NCI-H2227 treated with DMSO at 0.1 percent for 48 hours (cell line): ENCODE results near the gene WDR27.
"Not testable (repeated sequence)": the region's sequence is repeated elsewhere in the genome, so short reads cannot be mapped to it uniquely, and the experiment has no call there.

Experiments used
- DNase-seq: peaks from one replicate; lab custom pipeline; 2025; lab: John Stamatoyannopoulos, UW

The WDR27 gene

GRCh38 chr6:169639653-169640278 lies 62.1 kb downstream of the WDR27 start:
- DNase-seq: no peak

- no peak for DNase-seq
Measured at GRCh38 chr6:169638915-169639314, 62.9 kb downstream of the WDR27 start.

GRCh38 chr6:169638388-169638787 lies 63.4 kb downstream of the WDR27 start:
- DNase-seq: no peak

GRCh38 chr6:169635345-169635744 lies 66.5 kb downstream of the WDR27 start:
- DNase-seq: no peak

GRCh38 chr6:169632841-169633240 lies 69.0 kb downstream of the WDR27 start:
- DNase-seq: no peak

- DNase-seq: no peak
Measured at GRCh38 chr6:169629256-169629655, 72.6 kb downstream of the WDR27 start.

GRCh38 chr6:169627736-169628607 lies 73.9 kb downstream of the WDR27 start:
- DNase-seq: no peak

- no peak for DNase-seq
Measured at GRCh38 chr6:169626649-169627048, 75.2 kb downstream of the WDR27 start.

- DNase-seq: no peak
Measured at GRCh38 chr6:169626169-169626568, 75.7 kb downstream of the WDR27 start.

- no peak for DNase-seq
Measured at GRCh38 chr6:169625376-169625775, 76.5 kb downstream of the WDR27 start.

GRCh38 chr6:169624785-169625184 lies 77.0 kb downstream of the WDR27 start:
- DNase-seq: no peak

GRCh38 chr6:169623975-169624374 lies 77.9 kb downstream of the WDR27 start:
- no peak for DNase-seq

GRCh38 chr6:169623343-169623742 lies 78.5 kb downstream of the WDR27 start:
- no peak for DNase-seq

- no peak for DNase-seq
Measured at GRCh38 chr6:169622618-169623017, 79.2 kb downstream of the WDR27 start.

- no peak for DNase-seq
Measured at GRCh38 chr6:169621311-169621710, 80.5 kb downstream of the WDR27 start.

- DNase-seq: no peak
Measured at GRCh38 chr6:169620171-169621130, 81.4 kb downstream of the WDR27 start.

- no peak for DNase-seq
Measured at GRCh38 chr6:169619650-169620049, 82.2 kb downstream of the WDR27 start.

GRCh38 chr6:169618526-169619490 lies 83.0 kb downstream of the WDR27 start:
- no peak for DNase-seq

GRCh38 chr6:169617562-169617961 lies 84.3 kb downstream of the WDR27 start:
- DNase-seq: no peak

- not testable (repeated sequence) for DNase-seq
Measured at GRCh38 chr6:169608609-169609008, 93.2 kb downstream of the WDR27 start.

GRCh38 chr6:169604076-169604475 lies 97.8 kb downstream of the WDR27 start:
- no peak for DNase-seq
